ENCODE results near the gene ZDHHC7.

ZDHHC7 gene

DNA sequence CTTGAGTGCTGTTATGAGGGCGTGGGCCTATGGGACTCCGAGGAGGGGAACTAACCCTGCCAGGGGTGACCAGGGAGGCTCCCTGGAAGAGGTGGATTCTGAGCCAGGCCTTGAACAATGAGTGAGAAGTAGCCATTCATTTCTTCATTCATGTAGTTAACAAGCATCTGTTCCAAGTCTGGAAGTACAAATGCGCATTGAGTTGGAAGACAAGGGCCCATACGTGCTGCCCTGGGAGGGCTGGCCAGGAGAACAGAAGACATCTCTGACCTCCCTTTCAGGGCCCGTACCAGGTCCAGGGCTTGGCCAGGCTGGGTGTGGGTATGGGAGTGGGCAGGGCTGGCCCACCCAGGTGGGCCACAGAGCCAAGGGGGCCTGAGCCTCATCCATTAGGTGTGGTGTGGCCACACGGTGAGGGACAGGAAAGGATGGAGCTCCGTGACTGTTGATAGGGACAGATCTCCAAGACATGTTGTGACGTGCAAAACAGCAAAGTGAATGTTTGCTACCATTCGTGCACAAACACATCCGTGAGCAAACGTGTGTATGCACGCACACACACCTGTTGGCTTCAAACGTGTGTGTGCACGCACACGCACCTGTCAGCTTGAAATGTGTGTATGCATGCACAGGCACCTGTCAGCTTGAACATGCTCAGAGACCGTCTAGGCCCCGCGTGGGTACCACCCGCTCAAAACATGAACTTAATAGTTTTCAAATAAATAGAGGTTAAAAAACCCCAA lies 46.8 kb downstream of the ZDHHC7 start:
- no peaks in the 10 kb centered on the region for H3K9me3 ChIP-seq
- H3K4me3 ChIP-seq (ENCODE audit: low read depth, low read length): no peak overlapping the region
- DNase-seq: no peak
- H3K27me3 ChIP-seq: no peaks in the 10 kb centered on the region
- no peaks in the 10 kb centered on the region for H3K36me3 ChIP-seq
- H3K4me1 ChIP-seq: 0 out of 2 replicates have a peak, but pooled peaks cover 4% of the 10 kb centered on the region
- TF ChIP-seq, protein P1, sequence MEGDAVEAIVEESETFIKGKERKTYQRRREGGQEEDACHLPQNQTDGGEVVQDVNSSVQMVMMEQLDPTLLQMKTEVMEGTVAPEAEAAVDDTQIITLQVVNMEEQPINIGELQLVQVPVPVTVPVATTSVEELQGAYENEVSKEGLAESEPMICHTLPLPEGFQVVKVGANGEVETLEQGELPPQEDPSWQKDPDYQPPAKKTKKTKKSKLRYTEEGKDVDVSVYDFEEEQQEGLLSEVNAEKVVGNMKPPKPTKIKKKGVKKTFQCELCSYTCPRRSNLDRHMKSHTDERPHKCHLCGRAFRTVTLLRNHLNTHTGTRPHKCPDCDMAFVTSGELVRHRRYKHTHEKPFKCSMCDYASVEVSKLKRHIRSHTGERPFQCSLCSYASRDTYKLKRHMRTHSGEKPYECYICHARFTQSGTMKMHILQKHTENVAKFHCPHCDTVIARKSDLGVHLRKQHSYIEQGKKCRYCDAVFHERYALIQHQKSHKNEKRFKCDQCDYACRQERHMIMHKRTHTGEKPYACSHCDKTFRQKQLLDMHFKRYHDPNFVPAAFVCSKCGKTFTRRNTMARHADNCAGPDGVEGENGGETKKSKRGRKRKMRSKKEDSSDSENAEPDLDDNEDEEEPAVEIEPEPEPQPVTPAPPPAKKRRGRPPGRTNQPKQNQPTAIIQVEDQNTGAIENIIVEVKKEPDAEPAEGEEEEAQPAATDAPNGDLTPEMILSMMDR (IDR thresholded peaks at IDR 0.05; ENCODE audit: low read depth, low read length): no peak

DNA sequence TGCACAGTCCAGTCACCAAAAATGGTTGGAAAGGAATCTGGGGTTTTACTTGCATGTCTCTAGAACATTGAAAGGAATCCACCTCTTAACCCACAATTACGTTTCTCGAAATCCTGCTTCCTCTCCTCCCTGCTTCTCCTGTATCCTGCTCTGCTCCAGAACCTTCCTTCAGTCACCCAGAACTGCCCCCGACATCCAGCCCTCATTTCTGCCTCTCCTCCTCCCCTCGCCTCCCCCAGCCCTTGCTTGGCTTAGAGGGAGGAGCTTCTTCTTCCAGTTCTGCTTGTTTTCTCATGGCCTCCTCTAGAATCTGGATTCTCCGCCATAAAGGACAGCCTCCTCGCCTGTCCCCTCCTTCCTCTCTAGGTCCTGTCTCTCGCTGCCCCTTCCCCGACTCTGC lies 48.3 kb downstream of the ZDHHC7 start:
- no peaks in the 10 kb centered on the region for H3K9me3 ChIP-seq
- no peak for DNase-seq
- no peaks in the 10 kb centered on the region for H3K36me3 ChIP-seq
- no peaks in the 10 kb centered on the region for H3K27me3 ChIP-seq
- H3K4me1 ChIP-seq: 0 out of 2 replicates have a peak, but pooled peaks cover 4% of the 10 kb centered on the region
- H3K4me3 ChIP-seq (ENCODE audit: low read depth, low read length): no peak overlapping the region
- TF ChIP-seq, protein P1 (IDR thresholded peaks at IDR 0.05; ENCODE audit: low read depth, low read length): no peak

DNA sequence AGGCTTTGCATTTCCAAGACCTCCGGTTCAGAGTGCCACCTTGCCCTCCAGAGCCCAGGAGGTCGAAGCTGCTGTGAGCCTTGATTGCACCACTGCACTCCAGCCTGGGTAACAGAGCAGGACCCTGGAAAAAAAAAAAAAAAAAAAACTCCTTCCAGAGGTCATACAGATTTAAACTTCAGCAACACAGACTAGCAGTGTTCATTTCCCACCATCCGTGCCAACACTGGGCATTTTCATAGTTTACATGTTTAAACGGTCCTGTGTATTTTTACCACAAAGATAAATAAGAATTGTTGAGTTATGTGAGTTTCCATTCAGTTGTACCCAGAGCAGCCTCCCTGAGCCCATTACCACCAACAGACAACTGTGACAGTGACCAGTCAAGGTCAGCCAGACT lies 50.4 kb downstream of the ZDHHC7 start:
- TF ChIP-seq, protein P1 (IDR thresholded peaks at IDR 0.05; ENCODE audit: low read depth, low read length): no peak
- no peak for DNase-seq
- Histone ChIP-seq H3K4me3 (ENCODE audit: low read depth, low read length) (no peak overlapping the region), H3K4me1 (no peaks in the 10 kb centered on the region), H3K27me3 (no peaks in the 10 kb centered on the region), H3K36me3 (no peaks in the 10 kb centered on the region), H3K9me3 (no peaks in the 10 kb centered on the region)

DNA sequence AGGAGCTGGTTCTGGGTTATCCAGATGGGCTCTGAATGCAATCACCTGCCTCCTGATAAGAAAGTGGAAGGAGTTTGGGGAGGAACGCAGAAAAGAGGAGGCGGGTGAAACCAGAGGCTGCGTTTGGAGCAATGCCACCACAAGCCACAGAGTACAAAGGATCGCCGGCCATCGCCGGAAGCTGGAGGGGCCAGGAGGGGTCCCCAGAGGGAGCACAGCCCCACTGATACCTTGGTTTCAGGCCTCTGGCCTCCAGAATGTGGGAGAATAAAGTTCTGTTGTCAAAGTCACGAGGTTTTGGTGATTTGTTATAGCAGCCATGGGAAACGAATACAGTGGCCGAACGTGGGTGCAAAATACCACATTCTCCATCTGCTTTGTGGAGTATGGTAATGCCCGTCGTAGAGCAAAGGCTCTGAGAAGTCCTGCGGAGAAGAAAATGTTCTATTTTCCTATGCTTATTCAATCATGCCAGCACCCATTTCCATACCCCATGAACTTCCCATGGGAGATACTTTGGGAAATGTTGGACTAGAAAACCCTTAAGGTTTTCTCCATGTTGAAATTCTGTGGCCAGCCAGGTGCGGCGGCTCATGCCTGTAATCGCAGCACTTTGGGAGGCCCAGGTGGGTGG lies 51.4 kb downstream of the ZDHHC7 start:
- Histone ChIP-seq H3K9me3 (no peaks in the 10 kb centered on the region), H3K27me3 (no peaks in the 10 kb centered on the region), H3K4me3 (ENCODE audit: low read depth, low read length) (no peak overlapping the region), H3K36me3 (no peaks in the 10 kb centered on the region), H3K4me1 (no peaks in the 10 kb centered on the region)
- TF ChIP-seq, protein P1 (IDR thresholded peaks at IDR 0.05; ENCODE audit: low read depth, low read length): no peak
- DNase-seq: no peak

DNA sequence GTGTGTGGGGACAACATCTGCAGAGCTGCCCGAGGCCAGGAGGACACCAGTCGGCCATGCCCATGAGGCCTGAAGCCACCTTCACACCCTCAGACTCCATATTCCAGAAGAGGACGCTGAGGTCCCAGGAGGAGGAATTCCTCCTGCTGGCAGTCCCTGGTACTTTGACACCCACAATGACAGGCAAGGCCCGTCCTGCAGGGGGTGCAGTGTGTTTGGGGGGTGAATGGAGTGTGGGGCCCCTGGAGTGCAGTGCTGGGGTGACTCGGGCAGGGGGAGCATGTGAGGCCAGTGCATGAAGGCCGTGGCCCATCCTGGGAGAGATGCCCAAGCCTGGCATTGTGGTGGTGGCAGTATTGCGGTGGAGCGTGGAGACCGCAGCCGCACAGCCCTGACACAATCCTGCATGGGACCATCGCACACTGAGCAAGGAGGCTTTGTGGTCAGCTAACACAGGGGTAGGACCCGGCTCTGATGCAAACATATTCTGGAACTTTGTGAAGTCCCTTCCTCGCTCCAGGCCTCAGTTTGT lies 52.2 kb downstream of the ZDHHC7 start:
- TF ChIP-seq, protein P1 (IDR thresholded peaks at IDR 0.05; ENCODE audit: low read depth, low read length): peak; percentile 39
- Histone ChIP-seq H3K4me3 (ENCODE audit: low read depth, low read length) (no peak overlapping the region), H3K4me1 (no peaks in the 10 kb centered on the region), H3K36me3 (no peaks in the 10 kb centered on the region), H3K9me3 (no peaks in the 10 kb centered on the region), H3K27me3 (no peaks in the 10 kb centered on the region)
- DNase-seq: no peak

DNA sequence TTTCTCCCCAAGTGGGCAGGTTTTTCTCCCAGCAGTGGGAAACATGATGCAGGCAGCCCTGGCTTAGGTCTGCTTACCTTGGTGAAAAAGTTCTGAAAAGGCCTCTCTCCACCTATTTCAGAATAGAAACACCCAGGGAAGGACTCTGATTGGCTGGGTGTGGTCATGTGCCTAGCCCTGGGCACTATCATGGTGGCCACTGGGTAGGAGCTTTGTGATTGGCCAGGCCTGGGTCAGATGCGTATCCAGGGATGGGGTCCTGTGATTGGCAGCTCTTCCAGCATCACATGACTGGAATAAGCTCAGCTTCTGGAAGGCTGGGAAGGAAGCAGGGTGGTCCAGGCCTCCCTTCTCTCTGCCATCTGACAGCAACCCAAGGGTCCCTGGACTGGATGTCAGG lies 53.5 kb downstream of the ZDHHC7 start:
- DNase-seq: no peak
- Histone ChIP-seq H3K4me1 (peaks cover 8% of the 10 kb centered on the region), H3K36me3 (no peaks in the 10 kb centered on the region), H3K9me3 (no peaks in the 10 kb centered on the region), H3K4me3 (ENCODE audit: low read depth, low read length) (no peak overlapping the region), H3K27me3 (no peaks in the 10 kb centered on the region)
- TF ChIP-seq, protein P1 (IDR thresholded peaks at IDR 0.05; ENCODE audit: low read depth, low read length): no peak

Data from BE2C (cell line).